ENCODE data around the gene RRP9.

GRCh38 chr3:51946796-51947195 is 5.1 kb upstream of the RRP9 start:
- TF ChIP-seq CTCF (conservative IDR thresholded peaks at IDR 0.05 in 1 of 2, IDR thresholded peaks at IDR 0.05 in 1 of 2; ENCODE audit: extremely low read depth in 1 of 2, insufficient read depth in 1 of 2, low read depth in 1 of 2, low read length in 2 of 2) (no peak), EZH2 (IDR thresholded peaks at IDR 0.05; ENCODE audit: borderline replicate concordance, low read length) (no peak)
